H1 (cell line): ENCODE results near the gene IDE. TPM values are rescaled to one million over a fixed set of nuclear protein-coding genes. Genes with fewer than 3 reads are reported as not detected.

ENCODE experiments used
- CTBP2 ChIP-seq: IDR thresholded peaks from 2 replicates; pipeline ENCODE4 v1.7.0; 2011; ENCODE audit warnings: borderline replicate concordance, mild to moderate bottlenecking, moderate library complexity, mixed read lengths, low read length; ENCODE audit not compliant: insufficient read depth, insufficient read length
- HDAC2 ChIP-seq, 2 experiments: fragments of 300-600 bp in 1 of 2; sonication (generic) in 1 of 2; IDR thresholded peaks; 2 replicates each; pipeline ENCODE4 v1.6.1; 2011 to 2012; ENCODE audit warnings: low read depth in 2 of 2, low read length in 2 of 2, mild to moderate bottlenecking in 2 of 2, moderate library complexity in 2 of 2, borderline replicate concordance in 1 of 2, inconsistent platforms in 1 of 2
- KDM4A ChIP-seq: IDR thresholded peaks from one replicate; pipeline ENCODE4 v1.7.1; 2012; ENCODE audit warnings: low read depth, mild to moderate bottlenecking, moderate library complexity, low read length, inconsistent platforms; ENCODE audit not compliant: severe bottlenecking
- MAFK ChIP-seq: IDR thresholded peaks from 2 replicates; pipeline ENCODE4 v1.6.1; 2012; ENCODE audit warnings: low read depth, mild to moderate bottlenecking, improper control_type of control experiment, low read length
- RAD21 ChIP-seq, 2 experiments: IDR thresholded peaks in 1 of 2; conservative IDR thresholded peaks in 1 of 2; 2 replicates each; pipeline ENCODE4 v1.6.1; 2011; ENCODE audit warnings: low read depth in 2 of 2, low read length in 2 of 2, improper control_type of control experiment in 1 of 2, inconsistent platforms in 1 of 2, mild to moderate bottlenecking in 1 of 2, moderate library complexity in 1 of 2
- RXRA ChIP-seq: IDR thresholded peaks from 2 replicates; pipeline ENCODE4 v1.6.1; 2011; ENCODE audit warnings: low read depth, mild to moderate bottlenecking, low read length, moderate library complexity; ENCODE audit not compliant: insufficient read depth
- TAF1 ChIP-seq: IDR thresholded peaks from 2 replicates; pipeline ENCODE4 v1.6.1; 2011; ENCODE audit warnings: mild to moderate bottlenecking, low read depth, low read length
- polyA plus RNA-seq, 7 experiments: library from polyadenylated mRNA; depleted of rRNA in 3 of 7; stranded (reverse) in 5 of 7; unstranded in 2 of 7; fragments of >200 nt in 5 of 7; fragments of 200-250 nt in 2 of 7; gene quantifications; 1 replicate in 5 of 7; 2 replicates in 1 of 7; 4 replicates in 1 of 7; pipeline versions ENCODE4 v1.2.1 to v1.2.3, GENCODE V29; 2011 to 2013; ENCODE audit warnings: missing spikeins in 2 of 7, mixed read lengths in 2 of 7
- total RNA-seq: library from RNA; stranded (reverse); fragmentation: NEBNext Ultra II Directional; extraction: Animal tissue kit (Norgen Biotek cat#: 25700); gene quantifications from 2 replicates; pipeline ENCODE4 v1.2.1, GENCODE V29; 2021

Gene IDE
- total and polyA plus RNA-seq, 2 of the 8 experiments (the other 6 are each of a cell fraction or from before 2014, with no cell fraction given), result 12.7 to 52.7 TPM

DNA sequence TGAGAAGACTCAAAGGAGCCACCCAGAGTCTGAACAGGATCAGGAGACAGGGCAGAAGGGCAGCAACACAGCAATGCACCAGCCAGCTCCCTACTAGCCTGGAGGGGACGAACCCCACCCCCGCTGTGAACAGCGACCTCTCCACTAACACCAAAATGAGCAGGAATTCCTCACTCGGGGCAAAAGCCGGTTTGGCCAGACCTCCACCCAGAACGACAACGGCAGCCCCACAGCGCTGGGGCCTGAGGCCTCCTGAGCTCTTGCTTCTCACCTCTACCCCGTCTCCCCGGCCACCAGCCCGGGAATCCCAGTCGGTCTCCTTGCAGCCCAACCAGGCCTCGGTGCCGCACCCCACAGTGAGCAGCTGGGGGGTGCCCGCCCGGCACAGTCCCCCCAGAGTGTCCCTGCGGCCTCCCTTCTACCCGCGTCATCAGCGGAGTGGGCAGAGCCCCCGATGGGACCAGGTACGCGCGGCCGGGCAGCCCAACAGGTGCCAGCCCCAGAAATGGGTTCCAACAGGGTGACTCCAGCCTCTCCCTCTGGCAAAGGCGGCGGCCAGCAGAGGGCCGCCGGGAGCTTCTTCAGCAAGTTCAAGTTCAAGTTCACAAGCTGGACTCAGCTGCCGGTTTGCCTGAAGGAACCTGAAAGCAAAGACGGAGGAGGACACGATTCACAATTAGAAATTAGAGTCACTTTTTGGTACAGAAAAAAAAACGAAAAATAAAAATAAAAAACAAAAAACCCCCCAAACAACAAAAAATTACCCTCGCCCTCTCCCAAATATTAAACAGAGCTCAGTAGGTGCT is 153.9 kb downstream of the IDE start (continued):
- TF ChIP-seq RAD21 (IDR thresholded peaks at IDR 0.05 in 1 of 2, conservative IDR thresholded peaks at IDR 0.05 in 1 of 2; ENCODE audit: low read depth in 2 of 2, low read length in 2 of 2) (peak; percentile 20 to 36; a peak in 3 of 4 replicates), TAF1 (0 out of 2 replicates have a peak, but pooled peaks have one; percentile 14), RXRA (no peak), MAFK (no peak), CTBP2 (no peak), HDAC2 (IDR thresholded peaks at IDR 0.05; ENCODE audit: borderline replicate concordance in 1 of 2, low read depth in 2 of 2, low read length in 2 of 2) (0 out of 4 replicates have a peak, but pooled peaks of 1 of the 2 experiments have one; percentile 8), KDM4A (peak; percentile 21)
